IMR-90 (cell line): ENCODE results near the gene KRT3. TPM values are rescaled to one million over a fixed set of nuclear protein-coding genes. Genes with fewer than 3 reads are reported as not detected.

Experiments
- ATAC-seq: fragments of 200-7000 bp; cut with Tn5 transposase; 2 replicates; pipeline ENCODE4 v1.9.1; 2020; ENCODE audit warnings: low read depth, mild to moderate bottlenecking, moderate library complexity
- BruUV-seq: library from RNA; stranded (reverse); fragments of 400-500 nt; replicated peaks from 2 replicates; lab custom pipeline; 2021; lab: Mats Ljungman, UMichigan
- CTCF ChIA-PET: fragments of 300-600 bp; formaldehyde crosslinking; extraction: SDS; loops from one replicate; lab custom pipeline; 2021; ENCODE audit warnings: antibody characterized with exemption; lab: Yijun Ruan, JAX
- POLR2A ChIA-PET: fragments of 300-600 bp; sonication (Branson Sonifier 250); formaldehyde crosslinking; loops from one replicate; lab custom pipeline; 2022; ENCODE audit warnings: antibody characterized with exemption; ENCODE audit not compliant: unreplicated experiment; lab: Charles Lee
- DNase-seq: peaks from one replicate; pipeline ENCODE4 v3.0.0; 2013
- H2AFZ ChIP-seq: replicated peaks from 2 replicates; pipeline ENCODE3; 2013; ENCODE audit warnings: low read length, mild to moderate bottlenecking; ENCODE audit not compliant: poor library complexity
- H2AK5ac ChIP-seq: 2 replicates; pipeline ENCODE4 v1.6.1; 2013; ENCODE audit warnings: low read depth, low read length, inconsistent platforms
- H2AK9ac ChIP-seq: replicated peaks from 2 replicates; pipeline ENCODE3; 2013; ENCODE audit warnings: mild to moderate bottlenecking, low read depth, low read length, moderate library complexity; ENCODE audit not compliant: poor library complexity
- H2BK120ac ChIP-seq: 2 replicates; pipeline ENCODE4 v1.6.1; 2013; ENCODE audit warnings: low read depth, low read length, inconsistent platforms
- H2BK15ac ChIP-seq: 3 replicates; pipeline ENCODE4 v1.6.1; 2013; ENCODE audit warnings: low read depth, low read length, inconsistent platforms
- H2BK20ac ChIP-seq: 2 replicates; pipeline ENCODE4 v1.6.1; 2013; ENCODE audit warnings: low read depth, mild to moderate bottlenecking, inconsistent platforms, low read length, moderate library complexity
- H2BK5ac ChIP-seq: 2 replicates; pipeline ENCODE4 v1.6.1; 2013; ENCODE audit warnings: mild to moderate bottlenecking, low read depth, low read length, inconsistent platforms; ENCODE audit not compliant: poor library complexity, severe bottlenecking
- H3K14ac ChIP-seq: replicated peaks from 2 replicates; pipeline ENCODE4 v1.6.1; 2013; ENCODE audit warnings: low read depth, low read length, inconsistent platforms
- H3K18ac ChIP-seq: 2 replicates; pipeline ENCODE4 v1.6.1; 2013; ENCODE audit warnings: low read depth, low read length, control low read depth
- H3K23ac ChIP-seq: 2 replicates; pipeline ENCODE4 v1.6.1; 2013; ENCODE audit warnings: low read depth, low read length, inconsistent platforms
- H3K27ac ChIP-seq: 2 replicates; pipeline ENCODE4 v1.5.1; 2013; ENCODE audit warnings: mild to moderate bottlenecking, control low read depth, low read length; ENCODE audit not compliant: insufficient read depth
- H3K27me3 ChIP-seq: 2 replicates; pipeline ENCODE4 v1.6.1; 2013; ENCODE audit warnings: low read length; ENCODE audit not compliant: control insufficient read depth, insufficient read depth
- H3K36me3 ChIP-seq: 2 replicates; pipeline ENCODE4 v1.6.1; 2013; ENCODE audit warnings: low read length, mixed read lengths; ENCODE audit not compliant: control insufficient read depth, insufficient read depth
- H3K4ac ChIP-seq: 2 replicates; pipeline ENCODE4 v1.6.1; 2013; ENCODE audit warnings: low read depth, low read length, inconsistent platforms
- H3K4me1 ChIP-seq: 2 replicates; pipeline ENCODE4 v1.6.1; 2013; ENCODE audit warnings: low read length, mixed read lengths; ENCODE audit not compliant: control insufficient read depth, insufficient read depth
- H3K4me2 ChIP-seq: 2 replicates; pipeline ENCODE4 v1.6.1; 2013; ENCODE audit warnings: low read depth, mild to moderate bottlenecking, control low read depth, low read length, moderate library complexity
- H3K4me3 ChIP-seq: 2 replicates; pipeline ENCODE4 v1.5.1; 2013; ENCODE audit warnings: low read depth, mild to moderate bottlenecking, control low read depth, low read length, moderate library complexity; ENCODE audit not compliant: insufficient read depth
- H3K56ac ChIP-seq: 2 replicates; pipeline ENCODE4 v1.6.1; 2013; ENCODE audit warnings: low read length, inconsistent platforms; ENCODE audit not compliant: insufficient read depth; ENCODE audit errors: extremely low read depth
- H3K79me1 ChIP-seq, 2 experiments: 2 replicates each; pipeline ENCODE4 v1.6.1; 2013; ENCODE audit warnings: low read length in 2 of 2, inconsistent platforms in 1 of 2, low read depth in 1 of 2
- H3K9ac ChIP-seq: 2 replicates; pipeline ENCODE4 v1.6.1; 2013; ENCODE audit warnings: low read depth, low read length, control low read depth
- H3K9me1 ChIP-seq: 2 replicates; pipeline ENCODE4 v1.6.1; 2013; ENCODE audit warnings: low read length, inconsistent platforms; ENCODE audit not compliant: insufficient read depth
- H3K9me3 ChIP-seq: 2 replicates; pipeline ENCODE4 v1.6.1; 2013; ENCODE audit warnings: low read length; ENCODE audit not compliant: control insufficient read depth, insufficient read depth
- H4K20me1 ChIP-seq: 2 replicates; pipeline ENCODE4 v1.6.1; 2013; ENCODE audit warnings: low read length, inconsistent platforms; ENCODE audit not compliant: insufficient read depth
- H4K5ac ChIP-seq: 2 replicates; pipeline ENCODE4 v1.6.1; 2013; ENCODE audit warnings: mild to moderate bottlenecking, low read depth, low read length, control low read depth
- H4K8ac ChIP-seq, 2 experiments: 2 replicates each; pipeline ENCODE4 v1.6.1; 2013; ENCODE audit warnings: low read depth in 2 of 2, low read length in 2 of 2, control low read depth in 1 of 2, inconsistent platforms in 1 of 2
- H4K91ac ChIP-seq: 2 replicates; pipeline ENCODE4 v1.6.1; 2013; ENCODE audit warnings: low read depth, low read length, inconsistent platforms; ENCODE audit not compliant: insufficient read depth
- BHLHE40 ChIP-seq: fragments of 150-350 bp; IDR thresholded peaks from 2 replicates; pipeline ENCODE4 v1.6.1; 2016; ENCODE audit warnings: mild to moderate bottlenecking, low read depth, low read length
- POLR2A ChIP-seq: IDR thresholded peaks from 2 replicates; pipeline ENCODE4 v1.6.1; 2012; ENCODE audit warnings: mild to moderate bottlenecking, low read depth, low read length
- WGBS, 2 experiments: methylation state at CpG; one replicate each; pipeline versions ENCODE4 v1.1.5 to v1.1.7; 2013; ENCODE audit warnings: missing lambda C conversion rate in 2 of 2; ENCODE audit not compliant: insufficient read length in 1 of 2; ENCODE audit errors: extremely low coverage in 2 of 2; 5-methylcytosine and 5-hydroxymethylcytosine counted together
- dilution Hi-C: fragments of 300-500 bp; cut with HindIII; formaldehyde crosslinking; loops from one replicate; pipeline ENCODE4 v1.14.3; 2018; ENCODE audit warnings: low sequenced_read_pairs; ENCODE audit not compliant: unreplicated experiment
- in situ Hi-C: fragments of 300-500 bp; cut with MboI; formaldehyde crosslinking; loops from 3 replicates; pipeline ENCODE4 v1.14.3; 2019; ENCODE audit warnings: low sequenced_read_pairs, inconsistent platforms, mixed read lengths
- intact Hi-C: fragments of 100-400 bp; cut with micrococcal nuclease; formaldehyde crosslinking; loops from 2 replicates; pipeline ENCODE4 v1.10.0; 2022
- polyA plus RNA-seq, 3 experiments: library from polyadenylated mRNA; depleted of rRNA; stranded (reverse); fragments of >200 nt; gene quantifications; 2 replicates each; pipeline ENCODE4 v1.2.3, GENCODE V29; 2012; ENCODE audit warnings: low replicate concordance in 1 of 3
- total RNA-seq: library from RNA; depleted of rRNA; stranded (reverse); fragments of >200 nt; gene quantifications from 2 replicates; pipeline ENCODE4 v1.2.3, GENCODE V29; 2012

The KRT3 gene
- total and polyA plus RNA-seq, 2 of the 4 experiments (the other 2 are of a cell fraction) = not detected

DNA sequence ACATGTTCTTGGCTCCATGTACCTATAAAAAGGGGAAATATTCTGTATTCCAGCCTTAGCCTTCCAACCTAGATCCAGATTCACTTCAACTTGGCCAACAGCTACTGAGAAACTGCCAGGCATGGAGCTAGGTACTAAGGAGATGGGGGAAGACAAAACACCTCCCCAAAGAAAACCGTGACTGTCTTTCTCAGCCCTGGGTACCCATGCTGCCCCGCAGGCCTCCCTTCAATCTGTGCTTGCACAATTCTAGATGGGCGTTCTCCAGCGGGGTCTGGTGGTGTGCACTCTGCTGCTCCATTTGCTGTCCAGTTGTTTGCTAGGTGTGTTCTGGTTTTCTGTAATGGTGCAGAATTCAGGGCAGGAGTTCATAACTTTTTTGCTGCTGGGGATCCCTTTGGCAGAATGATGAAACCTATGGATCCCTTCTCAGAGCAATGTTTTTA is 18.8 kb upstream of the KRT3 start:
- H2BK5ac ChIP-seq = no peak overlapping the region
- no peak overlapping the region for H3K9ac ChIP-seq
- no peak overlapping the region for H3K4ac ChIP-seq
- dilution Hi-C loops = no loop called here
- peak; percentile 21 for ATAC-seq
- no peak overlapping the region for H3K18ac ChIP-seq
- peaks cover 40% of the 10 kb centered on the region for H3K27me3 ChIP-seq
- H2AK5ac ChIP-seq = no peak overlapping the region
- 83% methylated on average over 2 of the region's 4 CpGs; no CpG with 5 or more reads in 1 of the 2 experiments for WGBS, 2 experiments
- no peak overlapping the region for H4K5ac ChIP-seq
- H3K14ac ChIP-seq = no peak overlapping the region
- no peak overlapping the region for H2AFZ ChIP-seq
- H3K4me2 ChIP-seq = no peak overlapping the region
- no peak overlapping the region for H3K23ac ChIP-seq
- BruUV-seq = no TSS peak
- H3K36me3 ChIP-seq = no peaks in the 10 kb centered on the region
- H2BK120ac ChIP-seq = peak overlapping the region; percentile 0; the same call in 1 of the 2 replicates
- no peak overlapping the region for H3K4me3 ChIP-seq
- no peaks in the 10 kb centered on the region for H3K79me1 ChIP-seq
- no peaks in the 10 kb centered on the region for H3K9me3 ChIP-seq
- no peak overlapping the region for H3K27ac ChIP-seq
- peaks cover 6% of the 10 kb centered on the region for H3K4me1 ChIP-seq
- intact Hi-C loops = no loop called here
- no peak overlapping the region for H2BK15ac ChIP-seq
- DNase-seq = no peak
- no peak overlapping the region for H4K8ac ChIP-seq
- ChIA-PET CTCF (no interaction called here), POLR2A (no interaction called here)
- no peaks in the 10 kb centered on the region for H3K9me1 ChIP-seq
- H4K20me1 ChIP-seq = no peaks in the 10 kb centered on the region
- H2AK9ac ChIP-seq = no peak overlapping the region
- H2BK20ac ChIP-seq = no peak overlapping the region; the same call in 1 of the 2 replicates
- no peak for TF ChIP-seq BHLHE40
- no peak for TF ChIP-seq POLR2A
- in situ Hi-C loops = no loop called here
- H4K91ac ChIP-seq = no peak overlapping the region
- H3K56ac ChIP-seq = no peak overlapping the region; the same call in 1 of the 2 replicates
